ENCODE measurements around the gene CIT.
"Not testable (repeated sequence)": the region's sequence is repeated elsewhere in the genome, so short reads cannot be mapped to it uniquely, and the experiment has no call there.

Gene CIT

GRCh38 chr12:119876761-119877638 lies at the start of gene CIT:
CIT (minus strand) TSS chr12:119877320; CDS start chr12:119876168, 1,152 bp downstream.
- peak; percentile 92 for DNase-seq (ENCODE audit: insufficient read length, low spot score)
- FAIRE-seq: peak; percentile 99

- FAIRE-seq: no peak
Observed at GRCh38 chr12:119925269-119925668, 48.1 kb upstream of the CIT start.

GRCh38 chr12:119920064-119920463 lies 42.9 kb upstream of the CIT start:
- FAIRE-seq: no peak
- no peak for DNase-seq (ENCODE audit: insufficient read length, low spot score)

More at GRCh38 chr12:119925269-119925668, 48.1 kb upstream of the CIT start:
- no peak for DNase-seq (ENCODE audit: insufficient read length, low spot score)

- FAIRE-seq: no peak
- DNase-seq (ENCODE audit: insufficient read length, low spot score): no peak
Observed at GRCh38 chr12:119915894-119916510, 38.9 kb upstream of the CIT start.

GRCh38 chr12:119914666-119915065 lies 37.5 kb upstream of the CIT start:
- DNase-seq (ENCODE audit: insufficient read length, low spot score) (no peak), FAIRE-seq (no peak)

GRCh38 chr12:119913536-119914330 lies 36.6 kb upstream of the CIT start:
- no peak for DNase-seq (ENCODE audit: insufficient read length, low spot score)
- no peak for FAIRE-seq

GRCh38 chr12:119911182-119911581 lies 34.1 kb upstream of the CIT start:
- no peak for DNase-seq (ENCODE audit: insufficient read length, low spot score)
- FAIRE-seq: no peak

GRCh38 chr12:119910586-119910985 lies 33.5 kb upstream of the CIT start:
- DNase-seq (ENCODE audit: insufficient read length, low spot score) (no peak), FAIRE-seq (no peak)

GRCh38 chr12:119902084-119902509 lies 25.0 kb upstream of the CIT start:
- FAIRE-seq (peak; percentile 67), DNase-seq (ENCODE audit: insufficient read length, low spot score) (peak; percentile 51)

- no peak for DNase-seq (ENCODE audit: insufficient read length, low spot score)
- no peak for FAIRE-seq
Observed at GRCh38 chr12:119901670-119902069, 24.6 kb upstream of the CIT start.

- no peak for FAIRE-seq
- no peak for DNase-seq (ENCODE audit: insufficient read length, low spot score)
Observed at GRCh38 chr12:119894916-119895315, 17.8 kb upstream of the CIT start.

- FAIRE-seq; DNase-seq (ENCODE audit: insufficient read length, low spot score): not testable (repeated sequence)
Observed at GRCh38 chr12:119892611-119893010, 15.5 kb upstream of the CIT start.

GRCh38 chr12:119885549-119885948 lies 8.4 kb upstream of the CIT start:
- FAIRE-seq (no peak), DNase-seq (ENCODE audit: insufficient read length, low spot score) (no peak)

GRCh38 chr12:119883791-119884190 lies 6.7 kb upstream of the CIT start:
- not testable (repeated sequence) for DNase-seq (ENCODE audit: insufficient read length, low spot score); FAIRE-seq

GRCh38 chr12:119883237-119883636 lies 6.1 kb upstream of the CIT start:
- FAIRE-seq (no peak), DNase-seq (ENCODE audit: insufficient read length, low spot score) (no peak)

GRCh38 chr12:119877639-119877948 lies 474 bp upstream of the CIT start:
- FAIRE-seq (no peak), DNase-seq (ENCODE audit: insufficient read length, low spot score) (no peak)

- FAIRE-seq (no peak), DNase-seq (ENCODE audit: insufficient read length, low spot score) (no peak)
Observed at GRCh38 chr12:119870457-119870856, 6.7 kb downstream of the CIT start.

- DNase-seq (ENCODE audit: insufficient read length, low spot score) (no peak), FAIRE-seq (no peak)
Observed at GRCh38 chr12:119869720-119870119, 7.4 kb downstream of the CIT start.

- no peak for DNase-seq (ENCODE audit: insufficient read length, low spot score)
- no peak for FAIRE-seq
Observed at GRCh38 chr12:119868992-119869391, 8.1 kb downstream of the CIT start.

GRCh38 chr12:119864591-119864990 lies 12.5 kb downstream of the CIT start:
- DNase-seq (ENCODE audit: insufficient read length, low spot score): no peak
- FAIRE-seq: no peak

- DNase-seq (ENCODE audit: insufficient read length, low spot score) (no peak), FAIRE-seq (no peak)
Observed at GRCh38 chr12:119859241-119859640, 17.9 kb downstream of the CIT start.

Data from GM19239 (cell line).